OCI-M1 (cell line): ENCODE data around the gene ADGRL3.

Experiments
- DNase-seq: peaks from one replicate; lab custom pipeline; 2025; lab: John Stamatoyannopoulos, UW

The ADGRL3 gene

GRCh38 chr4:61996943-61997342, 796.8 kb downstream of the ADGRL3 start:
- no peak for DNase-seq

GRCh38 chr4:61997831-61998230, 797.7 kb downstream of the ADGRL3 start:
- no peak for DNase-seq

- no peak for DNase-seq
These were observed 803.6 kb downstream of the ADGRL3 start for GRCh38 chr4:62003695-62004094.

- DNase-seq: no peak
These were observed 804.8 kb downstream of the ADGRL3 start for GRCh38 chr4:62004881-62005280.

GRCh38 chr4:62006108-62006507, 806.0 kb downstream of the ADGRL3 start:
- no peak for DNase-seq

- DNase-seq: no peak
These were observed 815.1 kb downstream of the ADGRL3 start for GRCh38 chr4:62015043-62015739.

- no peak for DNase-seq
These were observed 818.4 kb downstream of the ADGRL3 start for GRCh38 chr4:62018537-62018936.

GRCh38 chr4:62023633-62024032, 823.5 kb downstream of the ADGRL3 start:
- DNase-seq: no peak

- no peak for DNase-seq
These were observed 828.6 kb downstream of the ADGRL3 start for GRCh38 chr4:62028745-62029144.

GRCh38 chr4:62030958-62031357, 830.8 kb downstream of the ADGRL3 start:
- DNase-seq: no peak

GRCh38 chr4:62037571-62037970, 837.4 kb downstream of the ADGRL3 start:
- DNase-seq: no peak

- DNase-seq: no peak
These were observed 851.2 kb downstream of the ADGRL3 start for GRCh38 chr4:62051332-62051731.

- no peak for DNase-seq
These were observed 853.8 kb downstream of the ADGRL3 start for GRCh38 chr4:62053974-62054373.

- no peak for DNase-seq
These were observed 856.9 kb downstream of the ADGRL3 start for GRCh38 chr4:62057031-62057430.

GRCh38 chr4:62058571-62058970, 858.4 kb downstream of the ADGRL3 start:
- DNase-seq: no peak

GRCh38 chr4:62070291-62070852, 870.2 kb downstream of the ADGRL3 start:
- no peak for DNase-seq

- DNase-seq: no peak
These were observed 875.0 kb downstream of the ADGRL3 start for GRCh38 chr4:62075089-62075488.

- no peak for DNase-seq
These were observed 875.4 kb downstream of the ADGRL3 start for GRCh38 chr4:62075521-62075920.

GRCh38 chr4:62077406-62077805, 877.3 kb downstream of the ADGRL3 start:
- no peak for DNase-seq

GRCh38 chr4:62080431-62080830, 880.3 kb downstream of the ADGRL3 start:
- no peak for DNase-seq

GRCh38 chr4:62087706-62088105, 887.6 kb downstream of the ADGRL3 start:
- DNase-seq: no peak

GRCh38 chr4:62093735-62094134, 893.6 kb downstream of the ADGRL3 start:
- DNase-seq: no peak

GRCh38 chr4:62096881-62097280, 896.8 kb downstream of the ADGRL3 start:
- DNase-seq: no peak

- no peak for DNase-seq
These were observed 915.1 kb downstream of the ADGRL3 start for GRCh38 chr4:62115216-62115615.
